Small intestine (tissue), 7 donors: ENCODE measurements around the gene MBOAT7. TPM values are rescaled to one million over a fixed set of nuclear protein-coding genes. Genes with fewer than 3 reads are reported as not detected.

Source experiments
- DNase-seq, 2 donors: peaks; one replicate each; pipeline versions ENCODE4 v3.0.0 to v3.0.0-alpha.2; 2013
- FAIRE-seq: peaks from 2 replicates; lab custom pipeline; 2012; peaks lifted over from hg19 to GRCh38; lab: Jason Lieb, UNC
- H3K27ac ChIP-seq, 3 donors: one replicate each; pipeline ENCODE4 v1.5.1; 2013; ENCODE audit warnings: low read length in 2 of 3, mild to moderate bottlenecking in 2 of 3, control low read depth in 1 of 3, inconsistent platforms in 1 of 3, low read depth in 1 of 3, moderate library complexity in 1 of 3
- H3K27me3 ChIP-seq, 3 donors: one replicate each; pipeline ENCODE4 v1.6.1; 2013; ENCODE audit warnings: low read length in 3 of 3, inconsistent platforms in 1 of 3; ENCODE audit not compliant: control insufficient read depth in 3 of 3, insufficient read depth in 3 of 3
- H3K36me3 ChIP-seq, 3 donors: one replicate each; pipeline ENCODE4 v1.6.1; 2013; ENCODE audit warnings: low read length in 3 of 3, inconsistent platforms in 1 of 3, low read depth in 1 of 3, mild to moderate bottlenecking in 1 of 3, moderate library complexity in 1 of 3; ENCODE audit not compliant: control insufficient read depth in 3 of 3, insufficient read depth in 2 of 3
- H3K4me1 ChIP-seq, 3 donors: one replicate each; pipeline ENCODE4 v1.6.1; 2013; ENCODE audit warnings: low read length in 2 of 3, inconsistent platforms in 1 of 3, low read depth in 1 of 3, mild to moderate bottlenecking in 1 of 3, moderate library complexity in 1 of 3; ENCODE audit not compliant: control insufficient read depth in 3 of 3, insufficient read depth in 2 of 3
- H3K4me3 ChIP-seq, 3 donors: one replicate each; pipeline ENCODE4 v1.5.1; 2013; ENCODE audit warnings: low read length in 3 of 3, control low read depth in 1 of 3, inconsistent platforms in 1 of 3, low read depth in 1 of 3, mild to moderate bottlenecking in 1 of 3, moderate library complexity in 1 of 3
- H3K9me3 ChIP-seq, 2 donors: one replicate each; pipeline ENCODE4 v1.6.1; 2013; ENCODE audit warnings: low read depth in 1 of 2, low read length in 1 of 2; ENCODE audit not compliant: control insufficient read depth in 2 of 2, insufficient read depth in 1 of 2
- WGBS, 3 donors: extraction: QIAGEN DNeasy Blood & Tissue Kit; methylation state at CpG; one replicate each; pipeline ENCODE4 v1.1.7; 2013; 5-methylcytosine and 5-hydroxymethylcytosine counted together
- polyA plus RNA-seq, 4 donors: library from polyadenylated mRNA; stranded (reverse) in 3 of 4; unstranded in 1 of 4; fragments of 200-250 nt in 3 of 4; fragments of 120-200 nt in 1 of 4; gene quantifications; one replicate each; pipeline versions ENCODE4 v1.2.1 to v1.2.3, GENCODE V29; 2013
- donor health status: healthy with polysubstance abuse.
- donor health status: control.
- donor health status: control.
- donor health status: Bipolar disorder and iron deficiency.
- donor health status: healthy.

MBOAT7 gene
- polyA plus RNA-seq, 4 donors: 47.8 to 118 (median 54.7) TPM

- DNase-seq (peak; percentile 87 to 95), FAIRE-seq (no peak)
- 27 to 30% (median 28%) methylated on average over 25 of the region's 25 CpGs for WGBS, 3 donors
Observed at GRCh38 chr19:54168174-54168917, 21.0 kb downstream of the MBOAT7 start.

DNA sequence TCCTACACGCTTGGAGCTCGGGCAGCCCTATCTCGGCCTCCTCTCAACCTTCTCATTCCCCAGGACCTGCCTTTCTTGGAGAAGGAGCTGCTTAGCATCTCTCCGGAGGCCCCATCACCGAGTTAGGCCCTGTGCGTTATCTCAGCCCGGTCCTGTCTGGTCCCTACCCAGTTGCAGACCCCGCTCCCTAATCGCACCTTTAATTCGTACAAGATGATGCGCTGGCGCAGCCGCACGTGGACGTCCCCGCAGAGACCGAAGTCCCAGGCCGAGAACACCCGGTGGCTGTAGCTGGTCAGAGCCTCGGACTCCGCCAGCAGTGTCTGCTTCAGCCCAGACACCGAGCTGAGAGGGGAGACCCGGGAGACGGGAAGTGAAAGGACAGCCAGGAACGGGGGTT, 24.2 kb downstream of the MBOAT7 start:
- H3K4me1 ChIP-seq: peaks cover 2 to 45% (median 14%) of the 10 kb centered on the region in 3 donors
- FAIRE-seq (no peak), DNase-seq (no peak)
- H3K36me3 ChIP-seq: peaks cover 0 to 25% (median 0%) of the 10 kb centered on the region in 3 donors
- no peaks in the 10 kb centered on the region for H3K27me3 ChIP-seq
- no peak overlapping the region for H3K27ac ChIP-seq
- H3K4me3 ChIP-seq: no peak overlapping the region
- WGBS, 3 donors: 45 to 87% (median 55%) methylated on average over 25 of the region's 25 CpGs
- H3K9me3 ChIP-seq: no peaks in the 10 kb centered on the region

More at GRCh38 chr19:54168174-54168917, 21.0 kb downstream of the MBOAT7 start:
- H3K27me3 ChIP-seq: no peaks in the 10 kb centered on the region
- no peaks in the 10 kb centered on the region for H3K9me3 ChIP-seq
- no peak overlapping the region for H3K27ac ChIP-seq
- peaks cover 0 to 24% (median 2%) of the 10 kb centered on the region in 3 donors for H3K4me1 ChIP-seq
- no peak overlapping the region for H3K4me3 ChIP-seq
- H3K36me3 ChIP-seq: peaks cover 0 to 36% (median 0%) of the 10 kb centered on the region in 3 donors

- DNase-seq (peak; percentile 81 to 89), FAIRE-seq (no peak)
- Histone ChIP-seq H3K4me3 (no peak overlapping the region), H3K36me3 (peaks cover 0 to 20% (median 0%) of the 10 kb centered on the region in 3 donors), H3K4me1 (peaks cover 2 to 48% (median 14%) of the 10 kb centered on the region in 3 donors), H3K27me3 (no peaks in the 10 kb centered on the region), H3K9me3 (no peaks in the 10 kb centered on the region), H3K27ac (no peak overlapping the region)
- WGBS, 3 donors: 12 to 16% (median 12%) methylated on average over 37 of the region's 37 CpGs
Observed at GRCh38 chr19:54164369-54165068, 24.9 kb downstream of the MBOAT7 start.

GRCh38 chr19:54162884-54163283, 26.5 kb downstream of the MBOAT7 start:
- H3K36me3 ChIP-seq: peaks cover 0 to 18% (median 0%) of the 10 kb centered on the region in 3 donors
- DNase-seq: no peak
- peak overlapping the region; percentile 82 to 95 (median 83) for H3K27ac ChIP-seq
- no peaks in the 10 kb centered on the region for H3K9me3 ChIP-seq
- peaks cover 7 to 55% (median 20%) of the 10 kb centered on the region in 3 donors for H3K4me1 ChIP-seq
- H3K4me3 ChIP-seq: peak overlapping the region in 2 of 3 donors; percentile 7 to 39
- H3K27me3 ChIP-seq: no peaks in the 10 kb centered on the region
- WGBS, 3 donors: 49 to 64% (median 50%) methylated on average over 14 of the region's 14 CpGs
- no peak for FAIRE-seq

- FAIRE-seq (no peak), DNase-seq (peak; percentile 92 to 93)
- Histone ChIP-seq H3K9me3 (no peaks in the 10 kb centered on the region), H3K4me1 (peaks cover 7 to 55% (median 20%) of the 10 kb centered on the region in 3 donors), H3K27me3 (no peaks in the 10 kb centered on the region), H3K27ac (peak overlapping the region; percentile 82 to 95 (median 83)), H3K4me3 (peak overlapping the region in 2 of 3 donors; percentile 32 to 39), H3K36me3 (peaks cover 0 to 23% (median 0%) of the 10 kb centered on the region in 3 donors)
- WGBS, 3 donors: 1 to 3% (median 2%) methylated on average over 28 to 34 of the region's 35 CpGs
Observed at GRCh38 chr19:54162241-54162805, 27.1 kb downstream of the MBOAT7 start.

GRCh38 chr19:54160854-54161253, 28.5 kb downstream of the MBOAT7 start:
- 23 to 41% (median 36%) methylated on average over 13 of the region's 13 CpGs for WGBS, 3 donors
- Histone ChIP-seq H3K4me1 (peaks cover 7 to 55% (median 20%) of the 10 kb centered on the region in 3 donors), H3K9me3 (no peaks in the 10 kb centered on the region), H3K27ac (peak overlapping the region in 2 of 3 donors; percentile 85 to 91), H3K4me3 (peak overlapping the region in 1 of 3 donors; percentile 57), H3K36me3 (peaks cover 4 to 35% (median 4%) of the 10 kb centered on the region in 3 donors), H3K27me3 (no peaks in the 10 kb centered on the region)
- FAIRE-seq (no peak), DNase-seq (no peak)

- H3K36me3 ChIP-seq: peaks cover 7 to 38% (median 9%) of the 10 kb centered on the region in 3 donors
- H3K4me3 ChIP-seq: peak overlapping the region in 2 of 3 donors; percentile 29 to 57
- H3K4me1 ChIP-seq: peaks cover 7 to 50% (median 20%) of the 10 kb centered on the region in 3 donors
- FAIRE-seq (no peak), DNase-seq (peak in 1 of 2 donors; percentile 27)
- 2 to 3% (median 2%) methylated on average over 28 of the region's 28 CpGs for WGBS, 3 donors
- H3K27ac ChIP-seq: peak overlapping the region; percentile 53 to 91 (median 85)
- no peaks in the 10 kb centered on the region for H3K9me3 ChIP-seq
- no peaks in the 10 kb centered on the region for H3K27me3 ChIP-seq
Observed at GRCh38 chr19:54160182-54160811, 29.1 kb downstream of the MBOAT7 start.
